Upper lobe of left lung (tissue), 6 donors: Measurements from ENCODE around the gene HLA-A. TPM values are rescaled to one million over a fixed set of nuclear protein-coding genes. Genes with fewer than 3 reads are reported as not detected.

Experiments used
- ATAC-seq, 2 donors: fragments of 200-7000 bp; cut with Tn5 transposase; one replicate each; pipeline ENCODE4 v1.9.1; 2022; ENCODE audit warnings: mild to moderate bottlenecking in 2 of 2, moderate library complexity in 2 of 2; ENCODE audit not compliant: low FRiP score in 2 of 2
- DNase-seq, 2 donors: peaks; one replicate each; pipeline ENCODE4 v3.0.0-alpha.2; 2019 to 2020
- H3K27ac ChIP-seq, 4 donors: fragments of 200-600 bp; sonication (generic); one replicate each; pipeline ENCODE4 v1.5.1; 2016 to 2019
- H3K27me3 ChIP-seq, 4 donors: fragments of 200-600 bp; sonication (generic); one replicate each; pipeline ENCODE4 v1.5.1; 2017 to 2019
- H3K36me3 ChIP-seq, 4 donors: fragments of 200-600 bp; sonication (generic); one replicate each; pipeline ENCODE4 v1.5.1; 2016 to 2019
- H3K4me1 ChIP-seq, 4 donors: fragments of 200-600 bp; sonication (generic); one replicate each; pipeline ENCODE4 v1.5.1; 2018 to 2019
- H3K4me3 ChIP-seq, 4 donors: fragments of 200-600 bp; sonication (generic); one replicate each; pipeline ENCODE4 v1.5.1; 2017 to 2019; ENCODE audit warnings: mild to moderate bottlenecking in 2 of 4, moderate library complexity in 1 of 4
- H3K9me3 ChIP-seq, 4 donors: fragments of 200-600 bp; sonication (generic); one replicate each; pipeline ENCODE4 v1.5.1; 2018 to 2019
- EP300 ChIP-seq, 4 donors: sonication (generic); formaldehyde crosslinking; IDR thresholded peaks; one replicate each; pipeline ENCODE4 v1.5.1; 2017; ENCODE audit warnings: antibody characterized with exemption in 4 of 4, control low read depth in 2 of 4
- POLR2A ChIP-seq, 4 donors: fragments of 450-650 bp; IDR thresholded peaks; one replicate each; pipeline ENCODE4 v1.5.1; 2016 to 2017; ENCODE audit warnings: antibody characterized with exemption in 4 of 4, mild to moderate bottlenecking in 2 of 4
- POLR2AphosphoS5 ChIP-seq, 2 donors: sonication (generic); formaldehyde crosslinking; IDR thresholded peaks; one replicate each; pipeline ENCODE4 v1.5.1; 2017; ENCODE audit warnings: antibody characterized with exemption in 2 of 2
- WGBS, 2 donors: methylation state at CpG; one replicate each; pipeline ENCODE4 v1.1.5; 2017 to 2018; 5-methylcytosine and 5-hydroxymethylcytosine counted together
- total RNA-seq, 6 donors: library from RNA; depleted of rRNA in 4 of 6; stranded (reverse); fragments of >200 nt in 4 of 6; gene quantifications; one replicate each; pipeline versions ENCODE4 v1.1.0 to v1.2.1, GENCODE V29; 2016 to 2021
- TF ChIP-seq, protein P1 (sequence below), 6 experiments: fragments of 450-650 bp in 4 of 6; fragments of 200-600 bp in 2 of 6; sonication (generic) in 2 of 6; IDR thresholded peaks; one replicate each; pipeline ENCODE4 v1.5.1; 2016 to 2019; ENCODE audit warnings: antibody characterized with exemption in 6 of 6
- donor health status: DM: no; HTN: no; CAD: no; lungs with moderate emphysema.
- donor health status: DM: no; HTN: yes; CAD: no; lungs with severe emphysema.

Gene HLA-A
- total RNA-seq, 6 donors from 2014 or later: 497 to 1,319 (median 949) TPM

DNA sequence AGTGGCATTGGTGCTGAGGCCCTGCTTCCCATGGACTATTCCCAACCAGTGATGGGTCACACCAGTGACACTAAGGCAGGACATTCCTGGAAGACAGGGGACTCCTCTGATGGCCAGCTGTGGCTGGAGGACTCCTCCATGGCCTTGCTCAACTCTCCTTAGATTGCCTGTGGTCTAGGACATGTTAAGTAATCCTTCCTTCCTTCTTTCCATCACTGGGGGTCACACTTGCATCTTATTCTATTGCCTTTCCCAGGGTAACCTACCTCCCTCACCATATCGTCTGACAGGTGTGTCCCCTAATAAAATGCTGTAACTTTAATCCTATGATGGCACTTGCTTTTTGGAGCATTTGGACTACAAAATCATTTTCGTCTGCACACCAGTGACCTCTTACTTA lies 24.5 kb upstream of the HLA-A start:
- ATAC-seq: peak in 1 of 2 donors; percentile 38

DNA sequence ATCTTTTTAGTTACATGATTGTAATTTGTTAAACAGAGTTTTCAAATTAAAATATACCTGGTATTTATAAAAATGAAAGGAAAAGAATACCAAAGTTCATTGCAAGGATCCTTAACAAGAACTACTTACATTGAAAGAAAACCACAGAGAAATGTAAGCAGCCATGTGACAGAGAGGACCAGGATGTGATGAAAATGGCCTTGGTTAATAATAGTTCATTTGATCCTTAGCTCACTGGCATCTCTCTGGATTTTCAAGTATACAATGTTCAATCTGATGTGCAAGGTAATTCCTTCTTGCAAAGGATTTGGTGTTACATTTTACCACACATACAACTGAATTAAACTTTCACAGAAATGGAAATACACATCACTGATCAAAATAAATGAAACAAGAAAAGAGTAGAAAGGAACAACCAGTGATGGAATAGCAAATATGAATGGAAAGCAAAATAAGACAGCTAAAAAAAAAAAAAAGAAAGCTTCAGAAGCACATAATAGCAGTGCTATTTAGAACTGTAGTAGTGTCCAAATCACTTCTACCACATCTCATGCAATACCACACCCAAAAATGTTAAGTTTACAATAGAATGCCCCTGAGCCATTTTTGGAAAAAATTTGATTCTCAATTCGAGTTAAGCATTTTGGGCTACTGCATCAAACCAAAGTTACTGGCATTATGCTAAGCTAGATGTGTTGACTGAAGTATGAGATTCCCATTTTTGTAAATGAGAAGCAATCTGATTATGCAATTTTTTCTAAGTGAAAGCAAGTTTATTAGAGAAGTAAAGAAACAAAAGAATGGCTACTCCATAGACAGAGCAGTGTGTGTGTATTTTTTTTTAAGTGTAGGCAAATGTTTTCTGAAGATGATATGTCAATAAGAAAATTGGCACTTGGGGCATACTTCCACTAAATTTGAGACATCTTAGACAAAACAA lies 22.6 kb upstream of the HLA-A start:
- Histone ChIP-seq H3K27me3 (no peaks in the 10 kb centered on the region), H3K4me1 (no peaks in the 10 kb centered on the region), H3K9me3 (no peaks in the 10 kb centered on the region), H3K36me3 (no peaks in the 10 kb centered on the region), H3K4me3 (no peak overlapping the region), H3K27ac (no peak overlapping the region)
- ATAC-seq (no peak), DNase-seq (no peak)
- no peak for TF ChIP-seq POLR2AphosphoS5 (IDR thresholded peaks at IDR 0.05)
- TF ChIP-seq POLR2A (IDR thresholded peaks at IDR 0.05): no peak
- TF ChIP-seq, protein P1, sequence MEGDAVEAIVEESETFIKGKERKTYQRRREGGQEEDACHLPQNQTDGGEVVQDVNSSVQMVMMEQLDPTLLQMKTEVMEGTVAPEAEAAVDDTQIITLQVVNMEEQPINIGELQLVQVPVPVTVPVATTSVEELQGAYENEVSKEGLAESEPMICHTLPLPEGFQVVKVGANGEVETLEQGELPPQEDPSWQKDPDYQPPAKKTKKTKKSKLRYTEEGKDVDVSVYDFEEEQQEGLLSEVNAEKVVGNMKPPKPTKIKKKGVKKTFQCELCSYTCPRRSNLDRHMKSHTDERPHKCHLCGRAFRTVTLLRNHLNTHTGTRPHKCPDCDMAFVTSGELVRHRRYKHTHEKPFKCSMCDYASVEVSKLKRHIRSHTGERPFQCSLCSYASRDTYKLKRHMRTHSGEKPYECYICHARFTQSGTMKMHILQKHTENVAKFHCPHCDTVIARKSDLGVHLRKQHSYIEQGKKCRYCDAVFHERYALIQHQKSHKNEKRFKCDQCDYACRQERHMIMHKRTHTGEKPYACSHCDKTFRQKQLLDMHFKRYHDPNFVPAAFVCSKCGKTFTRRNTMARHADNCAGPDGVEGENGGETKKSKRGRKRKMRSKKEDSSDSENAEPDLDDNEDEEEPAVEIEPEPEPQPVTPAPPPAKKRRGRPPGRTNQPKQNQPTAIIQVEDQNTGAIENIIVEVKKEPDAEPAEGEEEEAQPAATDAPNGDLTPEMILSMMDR (IDR thresholded peaks at IDR 0.05): no peak
- TF ChIP-seq EP300 (IDR thresholded peaks at IDR 0.05): no peak
- WGBS, 2 donors: 90% methylated on average over 1 of the region's 1 CpG; no CpG with 5 or more reads in 1 of the 2 donors

More for the DNA sequence above, 24.5 kb upstream of the HLA-A start:
- no peak overlapping the region for H3K27ac ChIP-seq
- no peaks in the 10 kb centered on the region for H3K36me3 ChIP-seq
- no peaks in the 10 kb centered on the region for H3K4me1 ChIP-seq
- H3K27me3 ChIP-seq: no peaks in the 10 kb centered on the region
- H3K9me3 ChIP-seq: no peaks in the 10 kb centered on the region
- 66% methylated on average over 2 of the region's 2 CpGs; no CpG with 5 or more reads in 1 of the 2 donors for WGBS, 2 donors
- no peak for DNase-seq
- no peak overlapping the region for H3K4me3 ChIP-seq
- TF ChIP-seq POLR2AphosphoS5 (IDR thresholded peaks at IDR 0.05) (no peak), POLR2A (IDR thresholded peaks at IDR 0.05) (no peak), EP300 (IDR thresholded peaks at IDR 0.05) (no peak)
- TF ChIP-seq, protein P1 (IDR thresholded peaks at IDR 0.05): no peak

DNA sequence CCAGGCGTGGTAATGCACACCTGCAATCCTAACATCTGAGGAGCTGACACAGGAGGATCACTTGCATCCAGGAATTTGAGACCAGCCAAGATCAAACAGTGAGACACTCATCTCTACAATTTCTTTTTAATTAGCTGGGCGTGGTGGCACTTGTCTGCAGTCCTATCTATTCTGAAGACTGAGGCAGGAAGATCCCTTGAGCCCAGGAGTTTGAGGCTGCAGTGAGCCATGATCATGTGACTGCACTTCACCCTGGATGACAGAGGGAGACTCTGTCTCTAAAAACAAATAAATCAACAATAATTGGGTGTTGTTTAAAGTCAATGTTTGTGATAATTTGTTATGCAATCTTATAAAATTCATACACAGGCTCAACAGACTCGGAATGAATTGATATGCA lies 18.0 kb upstream of the HLA-A start:
- ATAC-seq: no peak

DNA sequence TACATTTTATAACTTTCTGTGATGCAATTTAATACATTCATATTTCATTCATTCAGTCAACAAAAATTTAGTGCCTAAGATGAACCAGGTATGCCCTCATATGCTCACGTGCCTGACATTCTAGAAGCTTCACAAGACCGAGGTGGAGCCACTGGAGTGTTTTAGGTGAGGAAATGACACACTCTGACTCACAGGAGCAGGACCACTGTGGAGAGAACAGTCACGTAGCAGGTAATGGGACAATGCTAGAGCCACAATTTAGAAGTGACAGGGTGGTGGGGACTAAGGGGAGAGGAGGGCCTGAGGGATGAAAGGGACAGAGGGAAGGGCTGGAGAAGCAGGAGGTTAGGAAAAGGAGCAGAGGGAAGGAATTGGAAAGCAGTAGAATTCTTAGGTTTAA lies 17.6 kb upstream of the HLA-A start:
- 42% methylated on average over 3 of the region's 3 CpGs; no CpG with 5 or more reads in 1 of the 2 donors for WGBS, 2 donors
- Histone ChIP-seq H3K27ac (peak overlapping the region in 1 of 4 donors; percentile 67), H3K4me3 (no peak overlapping the region), H3K36me3 (no peaks in the 10 kb centered on the region), H3K9me3 (no peaks in the 10 kb centered on the region), H3K27me3 (no peaks in the 10 kb centered on the region), H3K4me1 (peaks cover 0 to 5% (median 2%) of the 10 kb centered on the region in 4 donors)
- TF ChIP-seq EP300 (IDR thresholded peaks at IDR 0.05) (no peak), POLR2AphosphoS5 (IDR thresholded peaks at IDR 0.05) (no peak), POLR2A (IDR thresholded peaks at IDR 0.05) (no peak)
- TF ChIP-seq, protein P1 (IDR thresholded peaks at IDR 0.05): no peak
- no peak for ATAC-seq
- no peak for DNase-seq

More for the DNA sequence above, 18.0 kb upstream of the HLA-A start:
- Histone ChIP-seq H3K36me3 (no peaks in the 10 kb centered on the region), H3K4me1 (peaks cover 0 to 5% (median 2%) of the 10 kb centered on the region in 4 donors), H3K9me3 (no peaks in the 10 kb centered on the region), H3K27me3 (no peaks in the 10 kb centered on the region), H3K27ac (no peak overlapping the region), H3K4me3 (no peak overlapping the region)
- no peak for DNase-seq
- TF ChIP-seq POLR2A (IDR thresholded peaks at IDR 0.05) (no peak), EP300 (IDR thresholded peaks at IDR 0.05) (no peak), POLR2AphosphoS5 (IDR thresholded peaks at IDR 0.05) (no peak)
- TF ChIP-seq, protein P1 (IDR thresholded peaks at IDR 0.05): no peak
- WGBS, 2 donors: 96% methylated on average over 2 of the region's 3 CpGs; no CpG with 5 or more reads in 1 of the 2 donors
